Activated naive CD4-positive, alpha-beta T cell treated with anti-CD3 and anti-CD28 coated beads, Interleukin-2, amount 10 ng/mL, durations not matched to agents 7 days and 5 days (primary cell): ENCODE results near the gene ARMC10.

Experiments
- CTCF ChIA-PET: fragments of 350-600 bp; sonication (Branson Sonifier 250); formaldehyde crosslinking; loops from one replicate; lab custom pipeline; 2021; ENCODE audit warnings: antibody characterized with exemption; lab: Charles Lee
- DNase-seq: peaks from one replicate; pipeline ENCODE4 v3.0.0-alpha.2; 2020
- H3K27ac Mint-ChIP-seq: one replicate; pipeline ENCODE4 v1.8.0; 2021; ENCODE audit warnings: mild to moderate bottlenecking, moderate library complexity, mixed read lengths
- H3K27me3 Mint-ChIP-seq: one replicate; pipeline ENCODE4 v1.8.0; 2021; ENCODE audit warnings: mild to moderate bottlenecking, mixed read lengths
- H3K36me3 Mint-ChIP-seq: one replicate; pipeline ENCODE4 v1.8.0; 2021; ENCODE audit warnings: mixed read lengths
- H3K4me1 Mint-ChIP-seq: one replicate; pipeline ENCODE4 v1.8.0; 2021; ENCODE audit warnings: mixed read lengths
- H3K4me3 Mint-ChIP-seq: one replicate; pipeline ENCODE4 v1.8.0; 2021; ENCODE audit warnings: mild to moderate bottlenecking, moderate library complexity, mixed read lengths
- H3K9me3 Mint-ChIP-seq: one replicate; pipeline ENCODE4 v1.8.0; 2021; ENCODE audit warnings: mixed read lengths

ARMC10 gene

DNA sequence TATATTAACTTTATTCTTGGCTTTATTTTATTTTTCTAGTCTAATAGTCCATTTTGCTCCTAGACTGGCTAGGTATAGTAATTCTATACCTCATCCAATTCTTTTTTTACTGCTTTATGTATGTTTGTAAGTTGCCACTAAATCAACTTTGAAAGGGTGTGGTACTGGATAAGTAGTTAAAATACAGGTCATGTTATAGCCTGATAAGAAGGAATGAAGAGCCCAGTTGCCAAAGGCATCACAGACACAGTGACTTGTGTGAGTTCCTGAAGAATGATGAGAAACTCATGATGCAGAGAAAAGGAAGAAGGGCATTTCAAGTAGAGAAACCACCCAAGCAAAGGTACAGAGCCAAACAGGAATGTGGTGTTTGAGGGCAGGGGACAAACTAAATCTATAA is 46.7 kb downstream of the ARMC10 start:
- no peak for DNase-seq
- no peak overlapping the region for H3K27ac Mint-ChIP-seq
- CTCF ChIA-PET, result interaction anchor here (0.5 kb wide), 1 partner anchor 1369 kb away, joined by 4 read pairs; no protein-coding TSS in a partner anchor
- no peaks in the 10 kb centered on the region for H3K9me3 Mint-ChIP-seq
- peaks cover 35% of the 10 kb centered on the region for H3K36me3 Mint-ChIP-seq
- no peaks in the 10 kb centered on the region for H3K4me1 Mint-ChIP-seq
- H3K4me3 Mint-ChIP-seq, result no peak overlapping the region
- no peaks in the 10 kb centered on the region for H3K27me3 Mint-ChIP-seq

DNA sequence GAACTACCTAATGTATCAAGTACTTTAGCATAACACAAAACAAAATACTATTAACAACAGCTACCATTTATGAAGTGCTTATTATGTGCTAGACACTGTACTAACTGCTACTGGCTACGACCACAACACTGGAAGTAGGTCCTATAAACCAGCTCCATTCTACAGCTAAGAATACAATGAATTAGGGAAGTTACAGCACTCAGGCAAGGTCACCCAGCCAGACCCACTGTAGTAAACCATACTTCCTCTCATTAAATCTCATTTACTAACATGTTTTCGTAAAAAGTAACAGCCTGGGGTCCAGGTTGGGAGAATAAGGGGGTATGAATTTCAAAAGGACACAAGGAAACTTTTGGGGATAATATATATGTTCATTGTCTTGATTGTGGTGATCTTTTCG is 48.6 kb downstream of the ARMC10 start:
- Mint-ChIP-seq H3K4me1 (no peaks in the 10 kb centered on the region), H3K36me3 (peaks cover 50% of the 10 kb centered on the region)

DNA sequence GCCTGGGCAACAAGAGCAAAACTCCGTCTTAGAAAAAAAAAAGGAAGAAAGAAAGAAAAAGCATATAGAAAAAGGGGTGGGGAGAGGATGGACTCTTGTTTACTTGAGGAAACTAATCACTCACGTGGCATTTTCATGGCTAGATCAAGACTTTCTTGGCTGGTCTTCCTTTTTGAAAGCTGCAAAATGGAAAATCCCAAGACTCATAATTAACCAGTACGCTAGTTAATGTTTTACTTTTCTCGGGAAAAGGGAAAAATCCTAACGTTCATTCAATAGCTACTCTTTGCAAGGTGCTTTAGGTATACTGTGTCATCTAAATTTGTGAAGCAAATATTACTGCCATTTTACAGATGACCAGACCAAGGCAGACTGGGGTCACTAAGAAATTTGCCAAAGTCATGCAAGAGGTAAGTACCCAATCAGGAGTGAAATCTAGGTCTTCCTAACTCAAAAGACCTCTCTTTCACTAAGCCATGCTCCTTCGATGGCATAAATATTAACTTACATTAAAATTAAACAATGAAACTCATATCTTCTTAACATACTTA is 49.6 kb downstream of the ARMC10 start:
- no peak overlapping the region for H3K27ac Mint-ChIP-seq
- no peak for DNase-seq
- peaks cover 49% of the 10 kb centered on the region for H3K36me3 Mint-ChIP-seq
- CTCF ChIA-PET, result no interaction called here
- no peak overlapping the region for H3K4me3 Mint-ChIP-seq
- no peaks in the 10 kb centered on the region for H3K9me3 Mint-ChIP-seq
- no peaks in the 10 kb centered on the region for H3K27me3 Mint-ChIP-seq
- H3K4me1 Mint-ChIP-seq, result no peaks in the 10 kb centered on the region

More for the DNA sequence above, 48.6 kb downstream of the ARMC10 start:
- Mint-ChIP-seq H3K27me3 (no peaks in the 10 kb centered on the region), H3K27ac (no peak overlapping the region), H3K9me3 (no peaks in the 10 kb centered on the region), H3K4me3 (no peak overlapping the region)
- CTCF ChIA-PET, result no interaction called here
- DNase-seq, result no peak

DNA sequence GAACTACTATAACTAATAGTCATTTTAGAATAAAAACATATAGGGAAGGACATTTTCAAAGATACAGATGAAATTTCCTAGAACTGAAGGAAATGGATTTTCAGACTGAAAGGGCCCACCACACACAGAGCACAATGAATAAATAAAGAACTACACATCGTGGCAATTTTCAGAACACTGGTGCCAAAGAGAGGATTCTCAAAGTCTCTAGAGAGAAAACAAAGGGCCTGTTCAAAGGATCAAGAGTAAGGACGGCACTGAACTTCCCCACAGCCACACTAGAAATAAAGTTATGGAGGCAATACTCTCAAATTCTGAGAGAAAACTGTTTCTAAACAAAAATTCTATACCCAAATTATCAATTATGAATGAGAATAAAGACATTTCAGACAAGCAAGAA is 52.1 kb downstream of the ARMC10 start:
- Mint-ChIP-seq H3K9me3 (no peaks in the 10 kb centered on the region), H3K27ac (no peak overlapping the region), H3K27me3 (no peaks in the 10 kb centered on the region), H3K36me3 (peaks cover 30% of the 10 kb centered on the region), H3K4me3 (no peak overlapping the region), H3K4me1 (peaks cover 5% of the 10 kb centered on the region)
- no peak for DNase-seq
- CTCF ChIA-PET, result no interaction called here

DNA sequence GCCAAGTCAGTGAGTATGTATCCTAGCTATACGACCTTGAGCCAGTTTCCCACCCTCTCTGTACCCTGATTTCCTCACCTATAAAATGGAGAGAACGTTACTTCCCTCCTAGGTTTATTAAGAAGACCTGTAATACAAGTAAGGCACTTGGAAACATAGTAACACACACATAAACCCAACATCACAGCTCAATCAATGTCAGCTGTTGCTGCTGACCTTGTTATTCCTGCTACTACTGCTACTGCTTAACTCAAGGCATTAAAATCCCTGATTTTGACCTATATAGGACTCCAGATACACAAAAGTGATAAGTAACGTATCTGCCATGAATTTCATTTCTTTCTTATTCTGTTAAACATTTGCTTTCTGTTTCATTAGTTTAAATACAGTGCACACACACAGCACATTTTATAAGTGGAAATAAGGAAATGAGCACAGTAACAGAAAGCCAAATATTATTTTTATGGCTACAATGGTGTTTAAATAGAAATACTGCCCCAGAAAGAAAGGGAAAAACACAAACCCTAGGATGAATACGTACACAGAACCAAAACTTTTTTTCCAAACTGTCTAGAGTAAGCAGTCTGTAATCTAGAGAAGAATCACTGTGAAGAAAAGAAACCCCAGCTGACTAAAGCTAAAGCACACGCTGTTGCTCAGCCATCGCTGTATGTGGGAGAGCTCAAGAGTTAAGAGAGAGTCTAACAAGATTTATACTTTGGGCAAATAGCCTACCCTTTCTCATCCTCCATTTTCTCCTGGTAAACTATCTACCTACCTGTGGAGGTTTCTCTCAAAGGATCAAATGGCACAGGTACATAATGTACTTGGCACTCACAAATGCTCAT is 55.0 kb downstream of the ARMC10 start:
- H3K27ac Mint-ChIP-seq, result no peak overlapping the region
- CTCF ChIA-PET, result interaction anchor here (1.1 kb wide), 1 partner anchor 68 kb away, joined by 3 read pairs; no protein-coding TSS in a partner anchor

DNA sequence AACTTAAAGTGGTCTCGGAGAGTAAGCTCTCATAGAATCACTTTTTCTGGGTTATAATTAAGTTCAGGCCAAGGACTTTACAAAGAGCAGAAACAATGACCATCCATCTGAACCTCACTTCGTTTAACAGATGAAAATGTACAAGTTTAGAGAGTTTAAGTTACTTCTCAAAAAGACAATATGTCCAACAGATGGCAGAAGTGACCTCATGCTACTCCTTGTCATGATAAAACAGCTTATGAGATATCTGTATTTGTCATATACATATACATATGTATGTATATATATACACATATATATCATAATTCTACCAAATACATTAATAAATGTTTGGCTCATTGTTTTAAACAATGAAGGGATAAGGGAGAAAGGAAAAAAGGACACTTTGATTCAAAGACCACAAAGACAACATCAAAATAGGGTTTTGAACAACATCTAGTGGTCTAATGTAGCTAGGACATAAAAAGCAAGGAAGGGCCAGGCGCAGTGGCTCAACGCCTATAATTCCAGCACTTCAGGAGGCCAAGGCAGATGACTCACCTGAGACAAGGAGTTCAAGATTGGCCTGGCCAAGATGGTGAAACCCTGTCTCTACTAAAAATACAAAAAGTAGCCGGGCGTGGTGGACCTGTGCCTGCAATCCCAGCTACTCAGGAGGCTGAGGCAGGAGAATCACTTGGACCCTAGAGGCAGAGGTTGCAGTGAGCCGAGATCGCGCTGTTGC is 56.1 kb downstream of the ARMC10 start:
- peaks cover 5% of the 10 kb centered on the region for H3K4me1 Mint-ChIP-seq
- DNase-seq, result no peak
- H3K4me3 Mint-ChIP-seq, result no peak overlapping the region
- CTCF ChIA-PET, result no interaction called here
- H3K27me3 Mint-ChIP-seq, result no peaks in the 10 kb centered on the region
- no peaks in the 10 kb centered on the region for H3K9me3 Mint-ChIP-seq
- H3K27ac Mint-ChIP-seq, result no peak overlapping the region
- H3K36me3 Mint-ChIP-seq, result peaks cover 21% of the 10 kb centered on the region

More for the DNA sequence above, 55.0 kb downstream of the ARMC10 start:
- peaks cover 23% of the 10 kb centered on the region for H3K36me3 Mint-ChIP-seq
- no peak overlapping the region for H3K4me3 Mint-ChIP-seq
- no peaks in the 10 kb centered on the region for H3K27me3 Mint-ChIP-seq
- peaks cover 5% of the 10 kb centered on the region for H3K4me1 Mint-ChIP-seq
- H3K9me3 Mint-ChIP-seq, result no peaks in the 10 kb centered on the region
- DNase-seq, result no peak

DNA sequence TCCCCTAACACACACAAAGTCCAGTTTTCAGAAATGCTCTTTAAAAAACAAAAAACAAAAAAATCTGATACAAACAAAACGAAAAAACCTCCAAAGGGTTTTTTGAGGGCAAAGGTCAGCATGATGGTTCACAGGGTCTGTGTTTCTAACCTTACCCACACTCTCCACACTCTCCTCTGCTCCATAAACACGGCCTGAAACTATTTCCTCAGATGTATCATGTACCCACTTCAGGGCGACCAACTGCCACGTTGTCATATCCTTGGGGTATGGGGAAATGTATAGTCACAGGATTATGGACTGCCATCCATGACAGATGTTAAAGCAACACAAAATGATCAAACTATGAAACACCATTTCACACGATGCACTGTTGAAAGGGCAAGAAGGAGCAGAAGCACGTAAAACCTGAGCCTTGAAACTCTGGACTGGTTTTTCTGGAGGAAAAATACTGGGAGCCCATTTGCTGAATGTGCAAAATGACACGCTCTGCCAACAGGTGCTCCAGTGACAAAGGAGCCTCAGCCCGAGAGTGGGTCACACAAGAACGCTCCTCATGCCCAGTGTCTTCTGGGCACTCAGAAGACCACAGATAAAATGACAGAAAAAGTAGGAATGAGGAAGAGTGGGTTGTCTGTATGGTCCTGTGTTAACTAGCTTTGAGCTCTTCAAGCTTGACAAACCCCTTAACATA is 58.2 kb downstream of the ARMC10 start:
- Mint-ChIP-seq H3K4me1 (peaks cover 5% of the 10 kb centered on the region), H3K4me3 (no peak overlapping the region), H3K27me3 (no peaks in the 10 kb centered on the region), H3K27ac (no peak overlapping the region), H3K9me3 (no peaks in the 10 kb centered on the region), H3K36me3 (peaks cover 5% of the 10 kb centered on the region)
- no peak for DNase-seq
- CTCF ChIA-PET, result no interaction called here

DNA sequence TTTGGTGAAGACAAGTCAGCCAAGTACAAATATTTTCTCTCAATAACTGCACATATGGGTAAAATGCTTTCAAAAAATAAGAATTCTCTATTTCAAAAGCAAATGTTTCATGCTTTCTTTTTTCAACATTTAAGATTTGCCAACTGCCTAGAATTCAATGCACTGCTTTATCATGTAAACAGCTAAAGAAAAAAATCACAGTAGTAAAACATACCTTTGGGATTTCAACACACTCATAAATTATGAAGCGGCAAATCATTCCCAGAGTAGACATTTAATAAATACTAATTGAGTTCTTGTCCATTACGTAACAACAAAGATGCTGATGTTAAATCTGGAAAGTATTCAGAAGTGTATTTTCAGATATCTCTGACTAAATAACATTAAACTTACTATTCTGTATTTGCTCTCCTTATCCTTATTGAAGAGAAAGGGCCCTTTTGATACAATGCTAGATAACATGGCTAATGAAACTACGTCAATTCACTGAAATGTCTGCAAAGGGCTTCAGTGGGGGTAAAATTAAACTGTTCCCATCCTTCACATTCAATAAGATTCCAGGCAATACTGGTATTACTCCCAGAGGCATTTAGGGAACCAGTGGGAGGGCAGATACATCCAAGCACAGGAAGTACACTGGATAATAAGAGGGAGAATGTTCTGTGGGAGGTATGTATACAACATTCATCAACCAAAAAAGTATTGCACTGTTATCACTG is 60.1 kb downstream of the ARMC10 start:
- H3K27me3 Mint-ChIP-seq, result no peaks in the 10 kb centered on the region
- H3K36me3 Mint-ChIP-seq, result no peaks in the 10 kb centered on the region
- H3K4me1 Mint-ChIP-seq, result peaks cover 3% of the 10 kb centered on the region
- H3K9me3 Mint-ChIP-seq, result no peaks in the 10 kb centered on the region
- CTCF ChIA-PET, result no interaction called here
- no peak overlapping the region for H3K4me3 Mint-ChIP-seq
- no peak for DNase-seq
- H3K27ac Mint-ChIP-seq, result no peak overlapping the region

DNA sequence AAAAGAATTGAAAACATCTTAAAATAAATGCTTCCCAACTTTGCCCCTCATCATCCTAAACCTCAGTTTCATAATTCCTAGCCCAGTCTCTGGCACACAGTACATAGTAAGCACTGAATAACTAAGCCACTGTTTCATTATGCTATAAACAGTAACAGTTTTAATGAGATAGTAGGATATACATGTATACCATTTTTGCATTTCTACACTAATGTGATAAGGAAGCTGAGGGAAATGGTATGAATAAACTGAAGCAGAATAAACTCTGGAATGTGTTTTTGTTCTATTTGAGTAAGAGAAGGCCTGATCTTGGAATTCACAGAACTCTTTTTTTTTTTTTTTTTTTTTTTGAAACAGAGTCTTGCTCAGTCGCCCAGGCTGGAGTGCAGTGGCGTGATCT is 65.1 kb downstream of the ARMC10 start:
- peaks cover 2% of the 10 kb centered on the region for H3K9me3 Mint-ChIP-seq
- CTCF ChIA-PET, result no interaction called here
- no peak for DNase-seq
- H3K27ac Mint-ChIP-seq, result no peak overlapping the region
- no peaks in the 10 kb centered on the region for H3K27me3 Mint-ChIP-seq
- peaks cover 3% of the 10 kb centered on the region for H3K4me1 Mint-ChIP-seq
- no peak overlapping the region for H3K4me3 Mint-ChIP-seq
- H3K36me3 Mint-ChIP-seq, result peaks cover 21% of the 10 kb centered on the region

DNA sequence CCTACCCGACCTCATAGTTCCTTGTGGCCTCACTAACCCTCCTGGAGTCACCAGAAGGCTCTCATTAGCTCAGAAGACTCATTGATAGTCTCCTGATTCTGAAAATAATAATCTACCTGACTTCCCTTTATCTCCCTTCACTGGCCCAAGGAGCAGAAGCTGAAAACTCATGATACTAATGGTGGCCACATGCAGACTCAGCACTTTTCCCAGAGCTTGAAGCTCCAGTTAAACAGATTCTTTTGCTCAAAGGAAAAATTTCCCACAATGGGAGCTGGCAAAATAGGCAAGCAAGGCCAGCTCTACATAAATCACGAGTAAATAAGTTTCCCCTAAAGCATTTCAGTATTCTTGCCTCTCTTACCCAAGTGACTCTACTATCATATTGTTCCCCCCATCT is 65.7 kb downstream of the ARMC10 start:
- Mint-ChIP-seq H3K27me3 (no peaks in the 10 kb centered on the region), H3K9me3 (peaks cover 2% of the 10 kb centered on the region), H3K4me1 (peaks cover 5% of the 10 kb centered on the region), H3K27ac (no peak overlapping the region), H3K4me3 (no peak overlapping the region), H3K36me3 (peaks cover 24% of the 10 kb centered on the region)
- DNase-seq, result no peak
- CTCF ChIA-PET, result no interaction called here

DNA sequence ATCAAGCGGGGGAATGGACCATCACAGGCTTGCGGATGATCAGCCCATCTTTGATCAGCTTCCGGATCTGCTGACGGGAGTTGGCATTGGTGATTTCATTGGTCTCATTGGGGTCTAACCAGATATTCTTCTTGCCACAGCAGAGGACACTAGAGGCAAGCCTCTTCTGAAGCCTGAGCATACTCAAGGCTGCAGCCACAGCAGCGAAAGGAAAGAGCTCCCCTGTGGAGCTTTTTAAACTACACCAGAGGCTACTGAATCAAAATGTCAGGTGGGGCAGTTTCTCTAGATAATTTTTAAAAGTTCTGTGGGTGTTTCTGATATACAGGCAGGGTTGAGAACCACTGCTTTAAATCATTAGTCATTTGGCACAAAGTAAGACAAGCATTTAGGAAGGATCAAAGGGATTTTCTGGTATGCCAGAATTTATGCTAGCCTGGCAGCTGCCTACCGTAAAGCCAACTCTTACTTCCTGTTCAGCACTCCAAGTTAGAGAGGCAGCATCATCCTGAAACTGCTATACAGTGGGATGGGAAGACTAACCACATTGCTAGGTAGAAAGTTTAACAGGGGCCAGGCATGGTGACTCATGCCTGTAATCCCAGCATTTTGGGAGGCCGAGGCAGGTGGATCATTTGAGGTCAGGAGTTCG is 66.9 kb downstream of the ARMC10 start:
- Mint-ChIP-seq H3K4me1 (peaks cover 15% of the 10 kb centered on the region), H3K4me3 (no peak overlapping the region), H3K36me3 (peaks cover 30% of the 10 kb centered on the region), H3K27ac (no peak overlapping the region), H3K27me3 (no peaks in the 10 kb centered on the region), H3K9me3 (peaks cover 2% of the 10 kb centered on the region)
- no peak for DNase-seq
- CTCF ChIA-PET, result no interaction called here

DNA sequence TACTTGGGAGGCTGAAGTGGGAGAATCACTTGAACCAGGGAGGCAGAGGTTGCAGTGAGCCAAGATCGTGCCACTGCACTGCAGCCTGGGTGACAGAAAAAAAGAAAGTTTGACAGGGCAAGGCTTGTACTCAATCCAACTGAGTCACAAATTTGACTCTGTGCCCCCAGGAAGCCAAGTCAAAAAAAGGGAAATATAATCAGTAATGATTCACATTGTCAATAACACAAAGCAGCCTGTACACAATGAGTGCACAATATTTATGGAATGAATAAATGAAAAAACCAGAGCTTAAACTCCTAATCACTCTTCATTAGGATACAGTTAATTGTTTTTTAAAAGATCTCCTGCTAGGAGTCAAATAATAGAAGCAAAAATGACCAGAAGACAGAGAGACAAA is 67.6 kb downstream of the ARMC10 start:
- H3K27ac Mint-ChIP-seq, result no peak overlapping the region

DNA sequence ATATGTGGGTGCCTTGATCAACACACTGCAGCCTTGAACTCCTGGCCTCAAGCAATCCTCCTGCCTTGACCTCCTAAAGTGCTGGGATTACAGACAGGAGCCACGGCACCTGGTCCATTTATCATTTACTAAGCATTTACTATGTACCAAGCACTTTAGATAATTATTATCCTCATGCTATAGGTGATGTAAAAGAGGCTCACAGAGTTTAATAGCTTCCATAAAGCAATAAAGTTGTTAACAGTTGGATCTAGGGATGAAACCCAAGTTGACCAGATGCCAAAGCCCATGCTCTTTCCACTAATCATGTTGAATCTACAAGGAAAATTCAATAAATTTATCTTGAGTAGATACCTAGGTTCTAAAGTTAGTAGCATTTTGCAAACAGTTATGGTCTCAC is 68.9 kb downstream of the ARMC10 start:
- H3K27me3 Mint-ChIP-seq, result no peaks in the 10 kb centered on the region
- H3K4me3 Mint-ChIP-seq, result no peak overlapping the region
- CTCF ChIA-PET, result no interaction called here
- H3K9me3 Mint-ChIP-seq, result peaks cover 2% of the 10 kb centered on the region
- peaks cover 31% of the 10 kb centered on the region for H3K4me1 Mint-ChIP-seq
- H3K36me3 Mint-ChIP-seq, result peaks cover 33% of the 10 kb centered on the region
- H3K27ac Mint-ChIP-seq, result no peak overlapping the region
- DNase-seq, result no peak

More for the DNA sequence above, 67.6 kb downstream of the ARMC10 start:
- no peak overlapping the region for H3K4me3 Mint-ChIP-seq
- peaks cover 21% of the 10 kb centered on the region for H3K4me1 Mint-ChIP-seq
- DNase-seq, result no peak
- H3K27me3 Mint-ChIP-seq, result no peaks in the 10 kb centered on the region
- peaks cover 30% of the 10 kb centered on the region for H3K36me3 Mint-ChIP-seq
- CTCF ChIA-PET, result no interaction called here
- H3K9me3 Mint-ChIP-seq, result peaks cover 2% of the 10 kb centered on the region
